GM18858 (cell line): ENCODE data around the gene NOL4L.

Experiments
- ATAC-seq: cut with Tn5 transposase; IDR thresholded peaks from one replicate; pipeline ENCODE4 v1.9.1; 2021; ENCODE audit not compliant: unreplicated experiment

NOL4L gene

DNA sequence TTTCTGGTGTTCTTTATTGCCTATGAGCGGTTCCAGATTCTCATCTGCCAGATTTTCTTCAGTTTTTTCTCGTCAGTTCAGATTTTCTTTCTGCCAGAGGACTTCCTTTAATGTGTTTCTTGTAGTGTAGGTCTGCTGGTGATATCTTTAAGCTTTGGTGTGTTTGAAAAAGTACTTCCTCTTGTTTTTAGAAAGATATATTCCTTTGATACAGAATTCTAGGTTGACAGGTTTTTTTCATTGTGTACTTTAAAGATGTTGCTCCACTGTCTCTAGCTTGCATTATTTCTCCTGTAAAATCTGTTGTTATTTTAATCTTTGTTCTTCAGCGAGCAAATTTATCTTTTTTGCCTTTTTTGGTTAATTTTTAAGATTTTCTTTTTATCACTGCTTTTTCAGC, 190.1 kb downstream of the NOL4L start:
- no peak for ATAC-seq
